ENCODE measurements around the gene CHAF1A. TPM values are rescaled to one million over a fixed set of nuclear protein-coding genes. Genes with fewer than 3 reads are reported as not detected.

CHAF1A gene
- total RNA-seq, 4 donors from 2014 or later, result 9.0 to 25.9 (median 12.6) TPM

DNA sequence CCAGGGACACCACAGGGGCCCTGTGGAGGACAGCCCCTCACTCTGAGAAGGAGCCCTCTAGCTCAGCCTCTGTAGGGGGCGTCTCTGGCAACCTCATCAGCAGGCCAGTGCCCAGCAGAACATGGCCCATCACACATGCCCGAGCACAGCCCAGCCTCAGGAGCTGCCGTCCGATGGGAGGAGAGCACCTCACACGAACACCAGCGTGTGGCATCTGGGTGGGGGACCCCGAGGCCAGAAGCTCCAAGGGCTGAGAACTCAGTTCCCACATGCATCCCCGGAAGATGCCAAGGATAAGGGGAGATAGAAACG, 13.4 kb upstream of the CHAF1A start:
- DNase-seq (ENCODE audit: low spot score in 2 of 2), result no peak
- WGBS, 2 donors, result 41 to 48% methylated on average over 7 to 9 of the region's 9 CpGs
- H3K4me3 ChIP-seq (ENCODE audit: low read depth, poor library complexity, severe bottlenecking), result no peak overlapping the region
- intact Hi-C loops (cut with DNase I; ENCODE audit: low total_unique reads), result no loop called here
- no peak for TF ChIP-seq POLR2A (IDR thresholded peaks at IDR 0.05)
- TF ChIP-seq, protein P1, sequence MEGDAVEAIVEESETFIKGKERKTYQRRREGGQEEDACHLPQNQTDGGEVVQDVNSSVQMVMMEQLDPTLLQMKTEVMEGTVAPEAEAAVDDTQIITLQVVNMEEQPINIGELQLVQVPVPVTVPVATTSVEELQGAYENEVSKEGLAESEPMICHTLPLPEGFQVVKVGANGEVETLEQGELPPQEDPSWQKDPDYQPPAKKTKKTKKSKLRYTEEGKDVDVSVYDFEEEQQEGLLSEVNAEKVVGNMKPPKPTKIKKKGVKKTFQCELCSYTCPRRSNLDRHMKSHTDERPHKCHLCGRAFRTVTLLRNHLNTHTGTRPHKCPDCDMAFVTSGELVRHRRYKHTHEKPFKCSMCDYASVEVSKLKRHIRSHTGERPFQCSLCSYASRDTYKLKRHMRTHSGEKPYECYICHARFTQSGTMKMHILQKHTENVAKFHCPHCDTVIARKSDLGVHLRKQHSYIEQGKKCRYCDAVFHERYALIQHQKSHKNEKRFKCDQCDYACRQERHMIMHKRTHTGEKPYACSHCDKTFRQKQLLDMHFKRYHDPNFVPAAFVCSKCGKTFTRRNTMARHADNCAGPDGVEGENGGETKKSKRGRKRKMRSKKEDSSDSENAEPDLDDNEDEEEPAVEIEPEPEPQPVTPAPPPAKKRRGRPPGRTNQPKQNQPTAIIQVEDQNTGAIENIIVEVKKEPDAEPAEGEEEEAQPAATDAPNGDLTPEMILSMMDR (IDR thresholded peaks at IDR 0.05), result no peak

DNA sequence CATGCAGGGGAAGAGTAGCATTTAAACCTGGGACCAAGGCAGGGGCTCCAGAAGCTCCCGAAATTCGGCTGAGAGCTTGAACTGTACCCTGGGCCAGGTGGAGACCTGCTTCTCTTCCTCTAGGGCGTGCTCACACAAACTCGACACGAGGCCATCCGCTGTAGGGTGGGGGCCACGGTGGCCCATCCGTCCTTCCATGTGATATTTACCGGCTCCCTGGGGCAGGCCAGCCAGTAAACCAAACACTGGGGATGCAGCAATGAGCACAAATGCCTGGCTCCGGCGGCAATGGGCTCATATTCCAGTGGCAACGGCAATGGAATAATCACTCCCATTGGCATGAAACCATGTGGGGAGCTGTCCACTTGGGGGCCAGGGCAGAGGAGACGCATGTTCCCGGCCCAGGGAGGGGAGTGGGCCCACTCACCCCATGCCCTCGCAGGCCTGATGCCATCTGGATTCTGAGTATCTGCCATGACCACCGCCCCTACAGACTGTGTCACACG, 12.9 kb upstream of the CHAF1A start:
- 45 to 52% methylated on average over 12 to 17 of the region's 17 CpGs for WGBS, 2 donors
- DNase-seq (ENCODE audit: low spot score in 2 of 2), result no peak
- no peak overlapping the region for H3K4me3 ChIP-seq (ENCODE audit: low read depth, poor library complexity, severe bottlenecking)
- intact Hi-C loops (cut with DNase I; ENCODE audit: low total_unique reads), result no loop called here
- TF ChIP-seq, protein P1 (IDR thresholded peaks at IDR 0.05), result no peak
- TF ChIP-seq POLR2A (IDR thresholded peaks at IDR 0.05), result no peak

DNA sequence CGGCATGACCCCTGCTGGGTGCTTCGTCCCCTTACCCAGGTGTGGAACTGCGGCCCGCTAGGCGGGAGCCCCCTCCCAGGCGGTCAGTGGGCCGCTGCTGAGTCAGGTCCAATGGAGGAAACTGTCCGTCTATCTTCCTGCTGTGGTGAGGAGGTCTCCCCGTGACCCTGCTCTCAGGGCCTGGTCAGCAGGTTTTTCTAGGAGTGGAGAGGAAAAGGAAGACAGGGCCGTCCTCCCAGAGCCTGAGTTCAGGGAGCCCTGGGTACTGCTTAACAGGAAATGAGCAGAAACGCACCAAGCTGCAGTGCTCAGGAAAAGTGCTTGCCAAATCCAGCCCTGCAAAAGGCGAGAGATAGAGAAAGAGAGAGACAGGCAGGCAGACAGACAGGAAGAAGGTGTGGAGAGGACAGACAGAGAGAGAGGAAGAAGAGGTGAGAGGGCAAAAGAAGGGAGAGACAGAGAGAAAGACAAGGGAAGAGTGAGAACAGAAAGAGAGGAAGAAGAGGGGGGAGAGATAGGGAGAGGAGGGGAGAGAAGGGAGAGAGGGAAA, 12.3 kb upstream of the CHAF1A start:
- intact Hi-C loops (cut with DNase I; ENCODE audit: low total_unique reads), result no loop called here
- WGBS, 2 donors, result 45 to 63% methylated on average over 8 to 12 of the region's 12 CpGs
- H3K4me3 ChIP-seq (ENCODE audit: low read depth, poor library complexity, severe bottlenecking), result no peak overlapping the region
- no peak for DNase-seq (ENCODE audit: low spot score in 2 of 2)
- TF ChIP-seq, protein P1 (IDR thresholded peaks at IDR 0.05), result no peak
- no peak for TF ChIP-seq POLR2A (IDR thresholded peaks at IDR 0.05)

DNA sequence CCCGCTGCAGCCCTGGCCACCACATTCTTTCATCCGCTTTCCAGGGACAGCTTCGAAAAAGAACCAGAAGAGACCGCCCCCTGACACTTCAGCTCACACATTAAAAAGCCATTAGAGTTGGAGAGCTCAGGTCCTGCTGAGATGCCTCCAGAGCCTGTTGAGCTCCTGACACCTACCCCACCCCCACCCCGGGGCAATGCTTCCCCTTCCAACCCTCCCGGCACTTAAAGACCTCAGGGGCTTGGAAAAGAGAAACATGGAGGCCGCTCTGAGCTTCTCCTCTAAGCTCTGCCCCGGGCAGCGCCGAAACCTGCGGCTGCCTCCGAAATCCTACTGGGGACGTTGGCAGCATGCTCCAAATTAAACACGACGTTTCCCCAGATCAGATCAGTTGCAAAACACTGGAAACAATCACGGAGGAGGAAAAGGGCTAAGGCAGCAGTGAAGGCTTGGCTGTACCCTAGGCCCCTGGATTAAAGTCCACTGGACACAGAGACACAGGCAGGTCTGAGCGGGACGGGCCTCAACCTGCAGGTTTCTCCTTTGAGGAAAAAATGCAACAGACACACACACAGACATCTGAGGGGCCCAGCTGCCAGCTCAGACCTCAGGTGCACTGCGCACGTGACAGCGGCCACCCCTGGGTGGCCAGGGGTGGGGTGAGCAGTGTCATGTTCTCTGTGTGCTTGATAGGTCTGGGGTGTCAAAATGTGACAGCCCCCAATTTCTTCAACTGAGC, 11.7 kb upstream of the CHAF1A start:
- intact Hi-C loops (cut with DNase I; ENCODE audit: low total_unique reads), result no loop called here

DNA sequence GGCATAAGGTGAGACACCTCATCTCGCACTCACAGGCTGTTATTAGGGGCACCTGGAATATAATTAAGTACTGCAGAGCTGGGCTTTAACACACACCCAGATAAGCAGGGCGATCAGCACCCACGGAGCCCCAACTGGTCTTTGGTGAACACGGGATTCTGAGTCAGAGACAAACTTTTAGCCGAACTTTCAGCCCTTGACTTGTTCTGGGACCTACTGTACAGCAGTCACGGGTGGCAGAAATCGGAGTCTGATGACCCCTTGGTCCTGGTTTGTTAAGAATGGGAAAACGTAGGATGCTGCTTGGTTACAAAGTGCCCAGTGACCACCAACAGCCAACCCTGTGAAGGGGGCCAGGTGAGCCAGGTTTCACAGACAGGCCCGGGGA, 11.1 kb upstream of the CHAF1A start:
- H3K4me3 ChIP-seq (ENCODE audit: low read depth, poor library complexity, severe bottlenecking), result no peak overlapping the region
- 55 to 67% methylated on average over 9 of the region's 9 CpGs for WGBS, 2 donors
- no peak for DNase-seq (ENCODE audit: low spot score in 2 of 2)
- no peak for TF ChIP-seq POLR2A (IDR thresholded peaks at IDR 0.05)
- TF ChIP-seq, protein P1 (IDR thresholded peaks at IDR 0.05), result no peak
- intact Hi-C loops (cut with DNase I; ENCODE audit: low total_unique reads), result no loop called here

More for the DNA sequence above, 11.7 kb upstream of the CHAF1A start:
- no peak for DNase-seq (ENCODE audit: low spot score in 2 of 2)
- WGBS, 2 donors, result 24 to 33% methylated on average over 21 of the region's 21 CpGs
- TF ChIP-seq, protein P1 (IDR thresholded peaks at IDR 0.05), result no peak
- TF ChIP-seq POLR2A (IDR thresholded peaks at IDR 0.05), result no peak
- no peak overlapping the region for H3K4me3 ChIP-seq (ENCODE audit: low read depth, poor library complexity, severe bottlenecking)
